GM18909 (cell line): Measurements from ENCODE around the gene INSR.
"Not testable (repeated sequence)": the region's sequence is repeated elsewhere in the genome, so short reads cannot be mapped to it uniquely, and the experiment has no call there.

ENCODE experiments used
- ATAC-seq: cut with Tn5 transposase; IDR thresholded peaks from one replicate; pipeline ENCODE4 v1.9.1; 2021; ENCODE audit warnings: mild to moderate bottlenecking; ENCODE audit not compliant: unreplicated experiment, poor library complexity

Gene INSR

GRCh38 chr19:7149956-7150705 is 144.1 kb downstream of the INSR start:
- ATAC-seq = no peak

DNA sequence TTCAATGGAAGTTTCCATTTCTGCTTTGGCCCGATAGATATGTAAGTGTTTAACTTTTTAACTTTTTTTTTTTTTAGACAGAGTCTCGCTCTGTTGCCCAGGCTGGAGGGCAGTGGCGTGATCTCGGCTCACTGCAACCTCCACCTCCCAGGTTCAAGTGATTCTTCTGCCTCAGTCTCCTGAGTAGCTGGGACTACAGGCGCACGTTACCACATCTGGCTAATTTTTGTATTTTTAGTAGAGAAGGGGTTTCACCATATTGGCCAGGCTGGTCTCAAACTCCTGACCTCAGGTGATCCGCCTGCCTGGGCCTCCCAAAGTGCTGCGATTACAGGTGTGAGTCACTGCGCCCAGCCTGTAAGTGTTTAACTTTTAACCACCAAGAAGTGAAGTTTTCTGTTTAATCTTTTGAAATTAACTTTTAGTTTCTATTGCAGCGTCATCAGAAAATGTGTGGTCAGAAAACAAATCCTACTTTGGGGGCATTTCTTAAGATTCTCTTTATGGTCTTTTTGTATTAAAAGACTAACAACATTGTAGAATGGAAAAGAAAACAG is 147.0 kb downstream of the INSR start:
- not testable (repeated sequence) for ATAC-seq

DNA sequence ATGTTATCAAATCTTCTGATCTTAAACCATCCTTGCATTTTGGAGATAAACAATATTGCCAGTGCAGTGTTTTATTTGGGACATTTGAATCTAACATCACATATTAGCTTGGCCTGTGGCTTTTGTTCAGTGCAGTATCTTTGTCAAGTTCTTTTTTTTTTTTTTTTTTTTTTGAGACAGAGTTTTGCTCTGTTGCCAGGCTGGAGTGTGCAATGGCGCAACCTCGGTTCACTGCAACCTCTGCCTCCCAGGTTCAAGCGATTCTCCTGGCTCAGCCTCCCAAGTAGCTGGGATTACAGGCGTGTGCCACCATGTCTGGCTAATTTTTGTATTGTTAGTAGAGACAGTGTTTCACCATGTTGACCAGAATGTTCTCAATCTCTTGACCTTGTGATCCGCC is 148.1 kb downstream of the INSR start:
- ATAC-seq = not testable (repeated sequence)

DNA sequence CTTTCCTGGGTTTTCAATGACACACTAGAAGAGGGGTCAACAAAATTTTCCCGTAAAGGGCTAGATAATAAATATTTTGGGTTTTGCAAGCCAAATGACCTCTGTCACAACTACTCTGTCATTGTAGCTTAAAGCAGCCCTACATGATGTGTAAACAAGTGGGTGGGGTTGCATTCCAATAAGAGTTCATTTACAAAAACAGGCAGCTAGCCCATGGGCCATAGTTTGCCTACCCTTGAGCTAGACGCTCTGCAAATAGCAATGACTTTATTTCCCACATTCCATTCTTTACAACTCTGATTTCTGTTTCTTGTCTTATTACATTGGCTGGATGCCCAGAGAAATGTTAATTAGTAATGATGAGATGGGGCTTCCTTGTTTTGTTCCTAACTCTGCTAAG is 148.7 kb downstream of the INSR start:
- no peak for ATAC-seq

- no peak for ATAC-seq
Observed at GRCh38 chr19:7142771-7143170, 151.4 kb downstream of the INSR start.

DNA sequence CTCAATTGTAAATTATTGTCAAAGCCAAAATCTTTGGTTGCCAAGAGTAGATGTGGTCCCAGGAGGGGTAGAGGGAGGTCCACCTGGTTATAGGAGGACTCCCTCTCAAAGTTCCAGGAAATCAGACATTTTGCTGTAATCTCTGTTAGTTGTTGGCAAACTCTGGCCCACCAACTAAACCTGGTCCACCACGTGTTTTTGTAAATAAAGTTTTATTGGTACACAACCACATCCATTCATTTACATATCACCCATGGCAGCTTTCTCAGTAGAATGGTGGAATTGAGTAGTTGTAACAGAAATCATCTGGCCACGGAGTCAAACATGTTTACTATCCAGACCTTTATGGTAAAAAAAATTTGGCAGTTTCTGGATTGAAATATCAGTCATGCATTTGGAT is 154.1 kb downstream of the INSR start:
- no peak for ATAC-seq

DNA sequence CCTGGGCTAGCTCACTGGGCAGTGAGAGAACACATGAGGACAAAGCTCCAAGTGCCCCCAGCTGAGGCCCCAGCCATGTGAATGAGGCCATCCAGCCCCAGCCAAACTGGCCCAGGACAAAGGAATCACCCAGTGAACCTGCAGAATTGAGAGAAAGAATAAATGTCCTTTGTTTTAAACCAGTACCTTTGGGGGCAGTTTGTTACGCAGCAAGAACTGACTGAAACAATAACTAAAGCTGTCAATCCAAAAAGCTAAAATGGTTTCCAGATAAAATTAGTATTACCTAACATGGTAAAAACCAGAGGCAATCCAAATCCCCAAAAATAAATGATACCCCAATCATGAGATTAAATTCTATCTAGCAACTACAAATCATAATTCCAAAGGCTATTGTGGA is 155.1 kb downstream of the INSR start:
- no peak for ATAC-seq

GRCh38 chr19:7138402-7138801 is 155.8 kb downstream of the INSR start:
- no peak for ATAC-seq

DNA sequence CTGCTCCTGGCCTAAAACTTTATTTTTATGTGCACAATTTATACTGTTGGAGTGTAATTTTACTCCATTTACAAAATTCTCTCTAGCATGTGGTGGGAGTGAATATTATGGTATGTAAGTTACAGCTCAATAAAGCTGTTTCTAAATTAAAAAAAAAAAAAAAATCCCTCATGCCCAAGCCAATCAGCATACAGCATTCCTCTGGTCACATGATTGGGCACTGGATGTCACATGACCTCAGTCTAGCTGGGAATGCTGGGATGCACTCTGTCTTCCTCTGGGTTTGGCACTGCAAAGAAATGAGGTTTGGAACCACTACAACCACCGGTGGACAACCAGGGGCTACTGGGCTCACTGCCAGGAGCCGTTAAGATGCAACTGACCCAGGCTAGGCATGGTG is 157.1 kb downstream of the INSR start:
- no peak for ATAC-seq

- ATAC-seq = no peak
Observed at GRCh38 chr19:7132054-7132453, 162.2 kb downstream of the INSR start.

DNA sequence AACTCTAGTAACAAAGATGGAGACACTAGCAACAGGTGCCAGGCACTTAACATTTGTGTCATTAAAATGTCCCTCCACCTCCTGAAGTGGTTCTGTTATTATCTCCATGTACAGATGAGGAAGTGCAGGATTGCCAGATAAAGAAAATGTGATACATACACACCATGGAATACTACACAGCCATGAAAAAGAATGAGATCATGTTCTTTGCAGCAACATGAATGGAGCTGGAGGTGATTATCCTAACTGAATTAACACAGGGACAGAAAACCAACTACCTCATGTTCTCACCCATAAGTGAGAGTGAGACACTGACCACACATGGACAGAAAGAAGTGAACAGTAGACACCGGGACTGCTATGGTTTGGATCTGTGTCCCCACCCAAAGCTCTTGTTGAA is 164.2 kb downstream of the INSR start:
- no peak for ATAC-seq

DNA sequence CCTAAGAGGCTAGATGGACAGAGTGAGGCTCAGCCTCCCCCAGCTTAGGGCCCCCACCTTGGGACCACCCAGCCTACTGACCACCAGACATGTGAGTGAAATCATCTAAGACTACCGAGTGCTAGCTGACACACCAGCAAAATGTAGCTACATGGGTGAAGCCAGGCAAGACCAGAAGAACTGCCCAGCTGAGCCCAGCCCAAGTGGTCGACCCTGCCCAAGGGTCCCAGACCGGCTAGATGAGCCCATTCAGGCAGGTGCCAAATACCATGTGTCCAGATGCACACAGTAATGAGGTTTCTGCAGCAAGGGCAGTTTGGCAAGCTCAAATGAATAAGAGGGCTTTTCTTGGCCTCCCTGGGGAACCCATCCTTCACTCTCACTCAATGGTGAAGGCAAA is 168.1 kb downstream of the INSR start:
- no peak for ATAC-seq

- ATAC-seq = no peak
Observed at GRCh38 chr19:7125221-7125620, 169.0 kb downstream of the INSR start.

DNA sequence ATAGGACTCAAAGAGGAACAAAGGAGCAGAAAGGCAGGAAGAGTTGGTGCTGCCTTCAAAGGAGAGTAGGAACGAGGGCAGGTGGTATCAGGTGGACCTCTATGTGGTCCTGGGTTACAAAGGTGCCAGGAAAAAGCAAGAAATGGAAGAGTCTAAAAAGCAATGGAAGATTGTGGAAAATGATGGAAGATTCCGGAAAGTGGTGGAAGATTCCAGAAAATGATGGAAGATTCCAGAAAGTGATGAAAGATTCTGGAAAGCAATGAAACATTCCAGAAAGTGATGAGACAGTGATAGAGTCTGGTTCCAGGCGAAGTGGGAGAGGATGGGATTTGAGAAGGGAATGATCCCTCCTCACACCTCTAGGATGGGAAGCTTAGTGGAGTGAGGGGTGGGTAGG is 169.4 kb downstream of the INSR start:
- no peak for ATAC-seq

- no peak for ATAC-seq
Observed at GRCh38 chr19:7122701-7123100, 171.5 kb downstream of the INSR start.

- no peak for ATAC-seq
Observed at GRCh38 chr19:7120499-7120898, 173.7 kb downstream of the INSR start.

DNA sequence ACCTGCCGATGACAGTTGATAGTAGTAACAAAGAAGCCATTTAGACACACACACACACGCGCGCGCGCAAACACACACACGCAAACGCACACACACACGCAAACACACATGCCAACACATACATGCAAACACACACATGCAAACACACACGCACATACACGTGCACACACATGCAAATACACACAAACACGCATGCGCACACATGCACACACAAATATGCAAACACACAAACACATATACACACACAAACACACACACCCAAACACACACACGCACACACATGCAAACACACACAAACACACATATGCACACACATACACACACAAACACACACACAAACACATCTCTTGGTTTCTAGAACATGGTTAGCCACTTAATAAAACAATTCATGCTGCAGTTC is 174.6 kb downstream of the INSR start:
- no peak for ATAC-seq

DNA sequence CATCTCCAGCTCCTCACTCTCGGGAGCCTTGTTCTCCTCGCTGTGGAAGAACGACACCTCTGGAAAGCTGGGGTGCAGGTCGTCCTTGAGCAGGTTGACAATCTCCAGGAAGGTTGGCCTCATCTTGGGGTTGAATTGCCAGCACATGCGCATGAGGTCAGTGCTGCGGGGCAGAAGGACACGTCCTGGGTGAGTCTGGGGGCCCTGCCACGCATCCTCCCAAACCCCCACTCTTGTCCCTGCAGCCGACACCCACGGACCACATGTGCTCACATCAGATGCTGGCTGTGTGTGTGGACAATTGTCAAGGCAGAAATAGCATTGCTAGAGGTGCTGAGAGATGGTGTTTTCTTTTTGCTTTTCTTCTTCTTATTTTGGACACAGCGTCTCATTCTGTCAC is 177.0 kb downstream of the INSR start:
- ATAC-seq = no peak

DNA sequence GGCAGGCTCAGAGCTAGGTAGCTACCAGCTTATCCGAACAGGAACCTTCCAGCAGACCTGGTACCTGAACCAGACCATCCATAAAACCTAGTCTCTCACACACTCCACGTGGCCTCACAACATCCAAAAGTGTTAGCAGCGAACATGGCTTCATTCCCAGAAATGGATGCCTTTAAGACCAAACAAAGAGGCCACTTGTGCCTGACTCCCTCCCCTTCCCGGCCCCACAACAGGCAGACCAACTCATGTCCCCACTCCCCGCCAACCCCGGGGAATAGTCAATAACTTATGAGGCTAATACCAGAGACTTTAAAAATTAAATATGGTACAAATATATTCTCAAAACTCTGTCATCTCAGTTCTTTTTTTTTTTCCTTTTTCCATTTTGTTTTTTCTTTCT is 178.5 kb downstream of the INSR start:
- ATAC-seq = no peak

- ATAC-seq = no peak
Observed at GRCh38 chr19:7113233-7113632, 181.0 kb downstream of the INSR start.

GRCh38 chr19:7112675-7113074 is 181.5 kb downstream of the INSR start:
- ATAC-seq = no peak

DNA sequence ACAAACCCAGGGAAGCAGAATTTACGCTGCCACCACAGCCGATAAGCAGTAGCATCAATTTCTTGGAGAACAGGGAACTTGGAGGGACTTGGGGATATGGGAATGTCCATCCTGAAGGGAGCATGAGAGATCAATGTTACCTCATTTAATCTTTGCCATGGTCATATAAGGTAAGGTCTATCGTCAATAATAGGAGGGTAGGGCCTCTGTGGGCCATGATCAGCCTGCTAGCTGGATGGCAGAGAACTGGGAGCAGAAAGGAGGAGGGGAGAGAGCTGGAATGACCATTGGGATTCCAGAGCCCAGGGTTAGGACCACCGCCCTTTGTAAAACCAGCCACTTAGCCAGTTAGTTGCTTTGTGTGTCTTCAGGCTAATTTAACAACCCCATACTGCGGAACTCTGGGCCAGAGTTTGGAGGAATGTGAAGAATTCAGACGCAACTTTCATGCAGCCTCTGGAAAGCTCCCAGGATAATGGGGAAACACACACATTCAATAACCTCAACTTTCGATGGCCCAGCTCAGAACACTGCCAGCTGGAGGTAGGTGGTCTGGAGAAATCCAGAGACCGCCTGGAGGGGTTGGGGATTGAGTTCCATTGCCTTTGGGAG is 184.4 kb downstream of the INSR start:
- ATAC-seq = no peak
